Stimulated activated CD4-positive, alpha-beta T cell treated with anti-CD3 and anti-CD28 coated beads, Interleukin-2, amount 100 ng/mL, for 4 hours (primary cell): ENCODE measurements around the gene CRIP1.

Source experiments
- DNase-seq: peaks from one replicate; pipeline ENCODE4 v3.0.0-alpha.2; 2020; ENCODE audit warnings: low read depth

Gene CRIP1

GRCh38 chr14:105470350-105471296, 16.1 kb upstream of the CRIP1 start:
- no peak for DNase-seq

DNA sequence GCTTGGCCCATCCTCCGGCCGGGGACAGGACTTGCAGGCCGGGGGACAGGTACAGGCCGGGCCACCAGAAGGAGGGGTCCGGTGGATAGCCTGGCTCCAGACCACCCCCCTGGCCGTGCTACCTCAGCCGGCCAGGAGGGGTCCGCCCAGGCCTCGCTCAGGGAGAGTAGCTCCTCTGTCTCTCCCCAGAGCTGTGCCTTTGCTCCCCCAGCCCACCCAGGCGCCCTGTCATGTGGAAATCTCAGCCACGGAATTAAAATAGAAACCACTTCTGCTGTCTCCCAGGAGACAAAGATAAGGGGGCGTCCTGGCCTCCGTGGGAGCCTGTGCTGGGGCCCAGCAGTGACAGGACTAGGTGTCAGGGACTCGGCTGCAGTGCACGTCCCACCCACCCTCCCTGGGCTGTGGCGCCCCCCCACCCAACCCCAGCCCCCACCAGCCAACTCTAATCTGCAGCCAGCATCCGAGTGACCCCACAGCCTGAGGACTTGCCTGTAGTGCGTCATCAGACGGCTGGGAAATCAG, 15.3 kb upstream of the CRIP1 start:
- DNase-seq: no peak

- no peak for DNase-seq
Observed at GRCh38 chr14:105471823-105472485, 14.7 kb upstream of the CRIP1 start.

DNA sequence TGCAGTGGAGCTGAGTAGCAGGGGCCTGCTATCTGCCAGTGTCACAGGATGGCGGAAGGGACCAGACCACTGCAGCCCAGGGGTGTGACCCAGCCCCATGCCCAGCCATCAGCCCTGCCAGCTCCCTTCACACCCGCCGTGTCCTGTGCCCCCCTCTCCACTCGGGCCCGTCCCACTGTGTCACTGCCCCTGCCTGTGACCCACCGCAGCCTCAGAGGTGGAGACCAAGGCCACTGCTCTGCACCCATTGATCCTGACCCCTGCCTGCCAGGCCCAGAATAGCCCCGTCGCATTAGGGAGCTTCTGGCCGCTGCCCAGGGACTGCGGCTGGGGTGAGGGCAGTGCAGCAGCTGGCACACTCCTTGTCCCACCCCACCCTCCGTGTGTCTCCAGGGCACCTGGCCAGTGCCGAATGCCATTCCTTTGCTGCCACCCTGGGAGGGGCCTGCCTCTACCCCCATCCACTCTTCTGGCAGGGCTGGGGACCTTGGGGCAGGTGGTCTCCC, 14.1 kb upstream of the CRIP1 start:
- no peak for DNase-seq

DNA sequence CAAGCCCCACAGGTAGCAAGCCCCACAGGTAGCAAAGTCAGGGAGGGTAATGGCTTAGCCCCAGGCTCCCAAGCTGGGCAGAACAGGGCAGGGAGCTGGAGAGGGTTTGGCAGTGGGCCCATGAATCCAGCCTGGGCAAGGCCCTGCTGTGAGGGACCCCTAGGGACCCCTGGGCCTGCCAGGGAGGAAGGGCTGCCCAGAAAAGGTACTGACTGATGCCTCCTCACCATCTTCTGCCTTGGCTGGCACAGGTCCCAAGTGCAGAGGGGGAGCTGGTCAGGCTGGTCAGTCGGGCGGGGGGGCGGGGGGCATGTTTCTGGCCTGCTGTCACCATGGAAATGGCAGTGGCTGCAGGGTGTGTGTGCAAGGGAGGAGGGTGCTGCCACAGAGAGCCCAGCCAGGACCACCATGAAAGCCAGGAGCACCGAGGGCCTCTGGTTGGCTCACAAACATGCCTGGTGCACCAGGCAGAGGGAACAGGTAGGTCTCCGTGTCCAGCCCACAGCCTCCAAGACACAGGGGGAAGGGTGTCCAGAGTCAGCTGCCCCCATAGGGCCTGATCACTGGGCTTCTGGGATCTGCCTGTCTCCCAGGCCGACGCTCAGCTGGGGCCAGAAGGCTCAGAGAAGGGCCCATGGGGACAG, 13.5 kb upstream of the CRIP1 start:
- DNase-seq: no peak

- DNase-seq: peak; percentile 58
Observed at GRCh38 chr14:105473677-105474482, 12.8 kb upstream of the CRIP1 start.

DNA sequence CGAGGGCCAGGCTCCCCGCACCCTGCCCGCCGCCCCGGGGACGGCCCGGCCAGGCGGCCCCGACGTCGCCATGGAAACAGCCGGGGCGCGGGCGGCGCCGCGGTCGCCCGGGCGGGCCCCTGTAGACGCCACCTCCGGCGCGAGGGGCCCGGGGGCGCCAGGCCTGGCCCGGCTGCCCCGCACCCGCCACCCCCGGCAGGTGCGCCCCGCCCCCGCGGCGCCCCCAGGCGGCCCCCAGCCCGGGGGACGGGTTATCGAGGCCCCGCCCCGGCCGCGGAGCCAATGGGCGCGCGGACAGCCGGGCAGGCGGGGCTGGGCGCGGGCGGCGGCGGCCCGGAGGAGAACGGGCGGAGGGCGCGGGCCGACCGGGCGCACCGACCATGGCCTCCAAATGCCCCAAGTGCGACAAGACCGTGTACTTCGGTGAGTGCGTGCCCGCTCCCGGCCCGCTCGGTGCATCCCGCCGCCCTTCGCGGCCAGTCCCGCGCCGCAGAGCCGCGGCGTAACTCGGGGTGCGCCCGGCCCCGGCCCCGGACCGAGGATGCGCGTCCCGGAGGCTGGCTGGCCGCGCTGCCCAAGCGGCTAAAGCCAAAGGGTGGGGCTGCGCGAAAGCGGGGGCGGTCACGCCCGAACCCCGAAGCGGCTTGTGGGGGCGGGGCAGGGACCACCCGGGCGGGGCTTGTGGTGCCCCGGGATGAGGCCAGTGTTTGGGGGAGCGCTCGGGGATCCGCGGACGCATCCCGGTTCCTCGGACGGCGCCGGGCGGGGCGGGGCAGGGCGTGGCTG, 12.0 kb upstream of the CRIP1 start, which contains the start of gene CRIP2:
Gene CRIP2, plus strand, starts transcription at position 339 of the 786 bp plus-strand sequence. Its CDS starts 42 bp downstream, at position 381.
- no peak for DNase-seq

- DNase-seq: no peak
Observed at GRCh38 chr14:105475269-105476096, 11.2 kb upstream of the CRIP1 start.

GRCh38 chr14:105476097-105476830, 10.4 kb upstream of the CRIP1 start:
- no peak for DNase-seq

DNA sequence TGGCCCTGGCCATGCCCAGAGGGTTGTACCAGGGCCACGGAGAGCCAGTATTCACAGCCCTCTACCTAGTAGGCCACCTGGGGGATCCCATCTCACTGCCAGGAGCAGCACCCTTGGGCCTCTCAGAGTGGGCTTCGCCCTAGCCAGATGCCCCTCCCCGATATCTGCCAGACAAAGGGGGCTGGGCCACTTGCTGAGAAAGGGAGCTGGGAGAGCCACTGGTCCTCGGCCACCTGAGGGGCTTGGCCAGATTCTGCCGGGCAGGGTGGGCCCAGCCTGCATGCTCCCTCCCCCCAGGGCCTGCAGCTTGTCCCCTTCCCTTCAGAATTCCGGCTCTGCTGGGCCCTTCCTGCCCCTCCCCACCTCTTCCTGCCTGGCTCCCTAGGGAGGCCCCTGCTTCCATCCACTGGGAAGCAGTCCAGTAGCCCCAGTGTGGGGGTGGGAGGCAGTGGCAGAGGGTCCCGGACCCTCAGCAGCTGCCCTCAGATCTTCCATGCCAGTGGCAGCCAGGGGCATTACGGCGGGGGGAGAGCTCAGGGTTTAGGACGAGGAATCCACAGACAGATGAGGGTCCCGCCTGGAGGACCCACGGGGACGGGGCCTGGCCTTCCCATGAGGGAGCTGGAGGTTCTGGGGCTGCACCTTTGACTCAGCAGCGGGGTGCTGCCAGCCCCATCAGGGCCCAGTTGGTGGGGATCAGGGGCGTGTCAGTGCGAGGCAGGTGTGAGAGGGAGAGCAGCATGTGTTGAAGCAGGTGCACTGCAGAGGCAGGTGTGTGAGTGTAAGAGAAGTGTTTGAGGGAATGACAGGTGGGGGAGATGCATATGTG, 9.6 kb upstream of the CRIP1 start:
- no peak for DNase-seq

DNA sequence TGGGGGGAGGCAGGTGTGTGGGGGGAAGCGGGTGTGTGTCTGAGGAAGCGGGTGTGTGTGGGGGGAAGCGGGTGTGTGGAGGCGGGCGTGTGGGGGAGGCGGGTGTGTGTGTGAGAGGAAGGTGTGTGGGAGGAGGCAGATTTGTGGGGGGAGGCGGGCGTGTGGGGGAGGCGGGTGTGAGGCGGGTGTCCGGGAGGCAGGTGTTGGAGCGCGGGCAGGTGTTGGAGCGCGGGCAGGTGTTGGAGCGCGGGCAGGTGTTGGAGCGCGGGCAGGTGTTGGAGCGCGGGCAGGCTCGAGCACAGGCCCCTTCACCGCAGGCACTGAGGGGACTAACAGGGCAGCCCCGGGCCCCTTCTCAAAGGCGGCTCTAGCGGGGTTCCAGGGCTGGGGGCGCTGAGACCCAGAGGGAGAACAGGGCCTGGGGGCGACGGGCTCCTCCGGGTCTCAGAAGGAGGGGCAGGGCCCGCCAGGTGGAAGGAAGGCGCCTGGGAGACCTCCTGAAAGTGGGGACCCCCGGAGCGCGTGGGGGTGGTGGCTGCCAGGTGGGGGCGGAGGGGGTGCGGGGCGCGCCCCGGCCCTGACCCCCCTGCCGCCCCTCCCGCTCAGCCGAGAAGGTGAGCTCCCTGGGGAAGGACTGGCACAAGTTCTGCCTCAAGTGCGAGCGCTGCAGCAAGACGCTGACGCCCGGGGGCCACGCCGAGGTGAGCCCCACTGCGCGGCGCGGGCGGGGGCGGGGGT, 8.9 kb upstream of the CRIP1 start:
- DNase-seq: peak; percentile 66

DNA sequence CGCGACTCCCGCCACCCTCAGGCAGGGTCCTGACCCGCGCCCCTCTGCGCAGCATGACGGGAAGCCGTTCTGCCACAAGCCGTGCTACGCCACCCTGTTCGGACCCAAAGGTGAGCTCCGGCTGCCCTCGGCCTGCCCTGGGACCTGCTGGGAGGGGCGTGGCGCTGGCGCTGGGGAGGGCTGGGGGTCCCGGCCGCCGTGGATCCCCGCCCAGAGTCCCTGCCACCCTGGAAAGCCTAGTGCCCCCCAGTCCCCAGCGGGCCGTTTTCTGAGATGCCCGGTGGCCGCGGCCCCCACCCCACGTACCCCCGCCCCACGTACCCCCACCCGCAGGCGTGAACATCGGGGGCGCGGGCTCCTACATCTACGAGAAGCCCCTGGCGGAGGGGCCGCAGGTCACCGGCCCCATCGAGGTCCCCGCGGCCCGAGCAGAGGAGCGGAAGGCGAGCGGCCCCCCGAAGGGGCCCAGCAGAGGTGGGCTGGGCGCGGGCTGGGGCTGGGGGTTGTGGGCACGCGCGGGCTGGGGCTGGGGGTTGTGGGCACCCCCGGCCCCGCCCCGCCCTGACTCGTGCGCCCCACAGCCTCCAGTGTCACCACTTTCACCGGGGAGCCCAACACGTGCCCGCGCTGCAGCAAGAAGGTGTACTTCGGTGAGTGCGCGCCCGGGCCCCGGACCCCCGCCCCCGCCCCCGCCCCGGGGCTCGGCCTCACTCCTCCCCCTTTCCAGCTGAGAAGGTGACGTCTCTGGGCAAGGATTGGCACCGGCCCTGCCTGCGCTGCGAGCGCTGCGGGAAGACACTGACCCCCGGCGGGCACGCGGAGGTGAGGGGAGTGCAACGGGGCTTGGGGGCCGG, 8.1 kb upstream of the CRIP1 start:
- DNase-seq: no peak

DNA sequence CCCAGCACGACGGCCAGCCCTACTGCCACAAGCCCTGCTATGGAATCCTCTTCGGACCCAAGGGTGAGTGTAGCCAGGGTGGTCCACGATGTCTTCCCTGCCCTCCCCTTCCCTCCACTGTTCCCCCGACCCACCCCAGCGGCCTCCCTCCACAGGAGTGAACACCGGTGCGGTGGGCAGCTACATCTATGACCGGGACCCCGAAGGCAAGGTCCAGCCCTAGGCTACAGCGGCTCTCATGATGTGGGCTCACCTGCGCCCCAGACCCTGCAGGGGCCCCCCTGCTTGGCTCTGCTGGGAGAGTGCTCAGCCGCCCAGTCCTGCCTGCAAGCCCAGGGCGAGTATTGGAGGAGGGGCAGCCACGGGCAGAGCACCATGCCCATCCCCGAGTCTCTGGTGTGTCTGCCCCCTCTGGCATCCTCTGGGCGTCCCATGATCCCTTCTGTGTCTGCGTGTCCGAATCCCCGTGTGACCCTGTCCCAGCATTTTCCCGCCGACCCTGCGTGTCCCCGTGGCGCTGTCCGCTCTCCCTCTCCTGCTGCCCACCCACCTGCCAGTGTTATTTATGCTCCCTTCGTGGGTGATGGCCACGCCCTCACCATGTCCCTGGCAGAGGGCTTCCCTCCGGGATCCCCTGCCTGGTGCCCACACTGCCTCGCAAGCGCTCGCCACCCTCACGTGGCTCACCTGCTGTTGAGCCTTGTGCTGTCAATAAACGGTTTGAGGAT, 7.1 kb upstream of the CRIP1 start:
- DNase-seq: no peak

GRCh38 chr14:105480199-105480746, 6.4 kb upstream of the CRIP1 start:
- no peak for DNase-seq
